Measurements from ENCODE around the gene ADCY2. TPM values are rescaled to one million over a fixed set of nuclear protein-coding genes. Genes with fewer than 3 reads are reported as not detected.
"Not testable (repeated sequence)": the region's sequence is repeated elsewhere in the genome, so short reads cannot be mapped to it uniquely, and the experiment has no call there.

Gene ADCY2
- total RNA-seq, 1 donor from 2014 or later, result not detected

GRCh38 chr5:7395432-7395946 lies 449 bp upstream of the ADCY2 start:
- no peak for DNase-seq (ENCODE audit: low read depth)

GRCh38 chr5:7396713-7397454 lies 946 bp downstream of the ADCY2 start:
- no peak for DNase-seq (ENCODE audit: low read depth)

GRCh38 chr5:7397937-7398336 lies 2.0 kb downstream of the ADCY2 start:
- no peak for DNase-seq (ENCODE audit: low read depth)

DNA sequence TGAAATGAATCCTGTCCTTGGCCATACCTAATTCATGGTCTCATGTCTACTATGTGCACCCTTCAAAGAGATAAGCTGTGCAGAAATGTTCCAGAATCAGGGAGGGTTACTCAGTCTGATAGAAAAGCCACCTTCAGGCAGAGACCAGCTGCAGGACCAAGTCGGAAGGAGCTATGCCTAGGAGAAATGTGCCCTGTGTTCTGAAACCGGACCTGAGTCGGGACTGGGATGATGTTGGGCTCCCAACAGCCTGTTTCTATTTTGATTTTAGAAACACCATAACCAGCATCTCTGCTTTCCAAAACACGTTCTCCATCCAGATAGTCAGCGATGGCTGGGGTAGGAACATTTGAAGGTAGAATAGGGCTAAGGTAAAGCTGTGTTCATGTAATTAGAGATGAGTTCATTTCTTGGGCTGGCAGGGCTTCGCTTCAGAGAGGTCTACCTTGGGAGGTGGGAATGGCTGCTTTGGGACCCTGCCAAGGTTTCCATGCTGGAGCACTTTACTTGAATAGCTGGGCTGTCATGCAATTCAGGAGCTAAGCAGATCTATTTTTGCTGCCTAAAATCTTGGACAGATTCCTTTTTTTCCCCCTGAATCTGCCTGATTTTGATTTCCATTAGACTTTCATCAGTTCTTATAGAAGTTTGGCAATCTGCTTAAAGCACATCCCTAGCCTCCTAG lies 2.8 kb downstream of the ADCY2 start:
- DNase-seq (ENCODE audit: low read depth), result no peak

GRCh38 chr5:7405277-7405676 lies 9.3 kb downstream of the ADCY2 start:
- DNase-seq (ENCODE audit: low read depth), result no peak

DNA sequence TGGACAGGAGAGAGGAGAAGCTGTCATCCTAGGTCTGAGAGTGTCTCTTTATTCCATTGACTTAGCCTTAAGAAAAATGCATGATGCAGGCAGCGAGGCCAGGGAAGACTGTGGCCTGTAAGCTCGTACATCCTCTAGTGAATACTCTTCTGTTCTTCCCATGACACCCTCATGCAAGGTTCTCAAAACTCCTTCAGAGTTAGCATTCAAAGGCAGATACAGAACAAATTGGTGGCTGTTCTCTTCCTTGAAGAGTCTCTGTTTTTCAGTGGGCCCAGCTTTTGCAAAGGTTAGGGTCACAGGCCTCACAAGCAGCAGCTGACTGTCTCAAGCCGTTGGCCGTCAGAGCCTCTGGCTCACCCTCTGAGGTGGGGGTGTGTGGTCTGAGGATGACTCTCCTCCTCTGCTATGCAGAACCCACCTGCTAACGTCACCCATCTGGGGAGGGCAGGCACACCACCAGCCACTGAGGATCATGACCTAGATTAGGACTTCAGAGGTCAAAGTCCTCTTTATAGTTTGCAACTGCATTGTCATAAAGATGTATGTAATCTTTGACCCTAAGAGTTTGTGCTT lies 15.1 kb downstream of the ADCY2 start:
- DNase-seq (ENCODE audit: low read depth), result no peak

DNA sequence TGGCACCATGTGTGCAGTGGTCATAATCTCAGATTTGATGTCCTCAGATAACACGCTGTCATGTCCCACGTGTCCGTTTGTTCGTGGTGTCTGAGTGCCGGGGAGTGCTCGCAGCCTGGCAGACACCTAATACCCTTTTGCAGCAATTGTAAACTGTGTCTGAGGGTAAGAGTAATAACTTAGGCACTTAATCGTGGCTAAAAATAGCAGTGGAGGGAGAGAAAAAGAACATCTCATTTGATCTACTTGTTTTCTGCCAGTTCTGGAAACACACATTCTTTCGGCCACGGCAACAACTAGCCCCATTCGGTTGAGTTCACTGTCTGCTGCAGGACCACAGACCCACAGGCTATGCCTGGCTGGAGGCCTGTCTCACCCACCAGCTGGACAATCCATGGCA lies 16.5 kb downstream of the ADCY2 start:
- DNase-seq (ENCODE audit: low read depth), result no peak

DNA sequence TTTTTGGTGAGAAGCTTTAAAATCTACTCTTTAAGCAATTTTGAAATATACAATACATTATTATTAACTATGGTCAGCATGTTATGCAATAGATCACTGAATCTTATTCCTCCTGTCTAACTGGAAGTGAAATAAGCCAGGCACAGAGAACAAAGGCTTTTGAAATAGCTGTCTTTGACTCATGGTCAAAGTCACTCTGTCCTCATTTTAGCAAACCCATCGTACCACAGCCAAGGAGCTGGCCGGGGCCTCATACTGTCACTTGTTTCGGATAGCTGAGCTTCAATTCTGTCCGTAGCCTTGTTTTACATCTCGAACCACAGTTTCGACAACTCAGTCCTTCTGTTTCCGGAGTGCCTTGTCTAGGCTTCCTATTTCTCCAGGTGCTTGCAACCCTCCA lies 19.2 kb downstream of the ADCY2 start:
- no peak for DNase-seq (ENCODE audit: low read depth)

GRCh38 chr5:7415587-7416535 lies 19.9 kb downstream of the ADCY2 start:
- no peak for DNase-seq (ENCODE audit: low read depth)

- DNase-seq (ENCODE audit: low read depth), result no peak
Observed at GRCh38 chr5:7418276-7418675, 22.3 kb downstream of the ADCY2 start.

DNA sequence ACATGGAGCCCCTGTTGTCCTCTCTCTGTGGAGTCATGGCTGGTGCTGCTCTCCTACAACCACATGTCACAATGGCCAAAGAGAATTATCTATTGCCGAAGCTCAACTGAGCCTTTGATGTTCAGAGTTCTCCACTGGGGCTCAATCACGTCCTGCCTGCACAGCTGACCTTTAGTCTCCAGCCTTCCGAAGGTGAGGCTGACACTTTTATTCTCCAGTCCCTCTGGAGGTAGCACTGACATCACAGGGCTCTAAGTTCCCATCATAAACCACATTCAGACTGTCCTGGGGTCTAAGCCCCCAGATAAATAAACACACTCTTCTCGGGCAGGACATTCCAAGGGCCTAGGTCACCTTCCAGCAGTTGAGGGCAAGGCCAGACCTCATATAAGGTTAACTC lies 23.4 kb downstream of the ADCY2 start:
- DNase-seq (ENCODE audit: low read depth), result no peak

GRCh38 chr5:7419846-7420245 lies 23.9 kb downstream of the ADCY2 start:
- no peak for DNase-seq (ENCODE audit: low read depth)

DNA sequence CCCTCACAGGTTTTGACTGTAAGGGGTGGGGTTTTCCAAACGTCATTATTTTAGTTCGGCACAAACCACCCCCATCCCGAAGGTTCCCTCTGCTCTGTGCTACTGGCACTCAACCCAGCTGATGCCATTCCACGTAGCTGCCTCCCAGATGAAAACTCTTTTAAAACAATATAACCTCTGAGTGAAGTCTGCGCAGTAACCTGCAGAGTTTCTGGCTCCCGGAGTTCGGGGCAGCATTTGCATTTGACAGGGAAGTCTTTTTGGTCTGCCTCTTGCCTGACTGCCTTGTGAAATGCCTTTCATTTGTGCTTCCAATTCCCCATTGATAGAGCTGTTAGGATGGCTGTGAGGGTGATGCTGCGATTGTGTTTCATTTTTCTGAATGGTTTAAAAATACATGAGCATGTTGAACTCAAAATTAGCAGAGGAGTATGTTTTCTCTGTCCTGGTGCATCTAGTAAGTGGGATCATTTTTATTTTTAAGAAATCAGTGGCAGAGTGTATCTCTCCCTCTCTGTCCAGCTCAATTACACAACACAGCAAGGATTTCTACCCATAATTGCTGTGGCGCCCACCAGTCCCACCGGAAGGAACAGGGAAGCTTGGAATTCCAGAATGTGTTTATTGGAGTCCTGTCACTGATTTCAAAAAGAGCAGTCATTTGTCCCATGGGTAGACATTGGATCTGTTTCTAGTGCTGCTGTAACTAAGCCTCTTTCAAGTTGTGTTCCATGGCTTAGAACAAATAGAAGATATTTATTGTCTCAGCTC lies 24.8 kb downstream of the ADCY2 start:
- no peak for DNase-seq (ENCODE audit: low read depth)

DNA sequence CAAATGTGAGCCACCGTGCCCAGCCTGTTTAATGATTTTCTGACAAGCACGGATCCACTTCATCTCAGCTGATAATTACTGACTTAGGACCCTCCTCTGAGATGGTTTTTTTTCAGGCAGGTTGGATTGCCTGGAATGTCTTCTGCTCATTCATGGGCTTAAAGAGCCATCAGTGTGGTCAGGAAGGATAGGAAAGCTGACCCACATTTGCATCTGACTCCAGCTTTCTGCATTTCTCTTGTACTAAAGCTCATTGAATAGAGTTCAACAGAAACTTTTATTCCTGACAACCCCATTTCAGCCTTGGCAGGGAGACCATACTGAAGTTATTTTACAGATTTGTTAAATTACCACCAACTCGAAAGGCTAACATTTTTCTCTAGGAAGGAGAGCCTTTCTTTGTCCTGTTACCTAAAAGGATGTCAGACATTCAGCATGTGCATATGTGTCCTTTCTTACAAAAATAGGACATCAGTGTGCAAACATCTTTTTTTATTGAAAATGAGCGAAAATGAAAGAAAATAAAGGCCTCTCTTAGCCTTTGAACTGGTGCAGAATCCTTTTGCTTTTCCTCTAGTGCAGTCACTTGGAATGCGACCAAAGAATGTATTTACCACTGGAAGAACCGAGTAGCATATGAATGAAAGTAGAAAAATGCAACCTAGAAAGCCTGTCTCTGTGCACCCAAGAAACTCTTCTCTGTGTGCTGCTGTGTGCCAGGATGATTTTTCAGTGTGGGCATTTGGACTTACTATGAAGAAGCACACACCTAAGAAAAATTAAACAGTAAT lies 26.6 kb downstream of the ADCY2 start:
- no peak for DNase-seq (ENCODE audit: low read depth)

- DNase-seq (ENCODE audit: low read depth), result not testable (repeated sequence)
Observed at GRCh38 chr5:7423231-7423630, 27.3 kb downstream of the ADCY2 start.

- DNase-seq (ENCODE audit: low read depth), result no peak
Observed at GRCh38 chr5:7425830-7426229, 29.9 kb downstream of the ADCY2 start.

DNA sequence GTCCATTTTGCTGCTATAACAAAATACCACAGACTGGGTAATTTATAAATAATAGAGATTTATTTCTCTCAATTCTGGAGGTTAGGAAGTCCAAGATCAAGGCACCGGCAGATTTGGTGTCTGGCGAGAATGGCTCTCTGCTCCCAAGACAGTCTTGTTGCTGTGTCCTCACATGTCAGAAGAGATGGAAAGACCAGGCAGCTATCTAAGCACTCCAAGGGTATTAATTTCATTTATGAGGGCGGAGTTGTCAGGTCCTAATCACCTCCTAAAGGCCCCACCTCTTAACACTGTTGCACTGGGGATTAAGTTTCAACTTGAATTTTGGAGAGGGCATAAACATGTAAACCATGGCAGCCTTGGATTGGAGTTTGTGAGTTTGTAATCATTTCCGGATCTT lies 30.3 kb downstream of the ADCY2 start:
- DNase-seq (ENCODE audit: low read depth), result no peak

- no peak for DNase-seq (ENCODE audit: low read depth)
Observed at GRCh38 chr5:7434914-7435313, 39.0 kb downstream of the ADCY2 start.

DNA sequence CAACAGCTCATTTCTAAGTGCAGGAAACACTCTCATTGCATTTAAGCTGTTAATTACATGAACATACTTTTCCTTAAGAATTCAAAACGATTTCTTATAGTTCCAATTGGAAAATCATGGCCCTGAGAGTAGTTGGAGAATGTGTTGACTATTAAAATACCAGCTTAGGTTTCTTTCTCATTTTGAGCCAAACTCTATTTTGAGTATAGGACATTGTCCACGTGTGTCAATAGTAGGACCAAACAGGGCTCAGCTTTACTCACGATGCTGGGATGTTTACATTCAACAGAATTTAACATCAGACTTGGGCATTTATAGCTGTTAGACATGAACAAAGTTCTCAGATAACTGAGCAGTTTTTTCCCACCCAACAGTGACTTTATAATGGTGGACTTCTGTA lies 39.6 kb downstream of the ADCY2 start:
- DNase-seq (ENCODE audit: low read depth), result no peak

- DNase-seq (ENCODE audit: low read depth), result no peak
Observed at GRCh38 chr5:7436521-7436920, 40.6 kb downstream of the ADCY2 start.
